ENCODE results near the gene SPIN2B. TPM values are rescaled to one million over a fixed set of nuclear protein-coding genes. Genes with fewer than 3 reads are reported as not detected.
"Not testable (repeated sequence)": the region's sequence is repeated elsewhere in the genome, so short reads cannot be mapped to it uniquely, and the experiment has no call there.

SPIN2B gene
- 9.2 TPM for total RNA-seq
- long read RNA-seq, partial matches to known transcripts = 2 of 13 reads
- long read RNA-seq, other reads (novel, unspliced or antisense) = 5 of 13 reads

DNA sequence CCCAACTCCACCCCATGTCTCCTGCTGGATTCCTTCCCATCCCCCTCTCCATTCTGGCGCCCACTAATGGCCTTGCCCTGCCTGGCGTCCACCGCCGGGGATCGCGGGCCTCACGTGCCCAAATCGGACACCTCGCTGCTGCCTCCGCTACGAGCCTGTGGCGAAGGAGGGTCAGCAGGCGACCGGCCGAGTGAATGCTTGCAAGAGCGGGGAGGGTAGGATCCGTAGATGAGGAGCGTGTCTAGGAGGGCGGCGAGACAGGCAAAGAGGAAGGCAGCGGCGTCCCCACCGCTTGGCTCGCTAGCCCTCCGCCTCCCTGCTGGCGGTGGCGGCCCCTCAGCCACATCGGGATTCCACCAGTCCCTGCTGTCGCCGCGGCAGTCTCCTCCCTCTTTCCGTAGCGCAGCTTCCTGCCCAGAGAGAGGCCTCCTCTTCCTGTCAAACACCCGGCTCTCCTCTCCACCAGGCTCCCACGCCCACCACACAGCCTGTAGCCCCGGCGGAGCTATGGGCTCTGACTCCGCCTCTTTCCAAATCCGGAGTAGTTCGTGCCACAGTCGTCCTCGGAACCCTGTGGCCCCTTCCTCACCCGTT, at the start of gene SPIN2B:
TSS of gene SPIN2B (minus strand) at position 387 of the 594 bp plus-strand sequence.
- intact Hi-C loops (cut with DNase I) = no loop called here
- DNase-seq (ENCODE audit: low spot score) = peak; percentile 90

GRCh38 chrX:57156397-57157049, 35.2 kb upstream of the SPIN2B start:
- no peak for DNase-seq (ENCODE audit: low spot score)
- intact Hi-C loops (cut with DNase I) = loop anchor here (5.0 kb wide), 1 partner anchor 296 kb away; no protein-coding TSS in a partner anchor

DNA sequence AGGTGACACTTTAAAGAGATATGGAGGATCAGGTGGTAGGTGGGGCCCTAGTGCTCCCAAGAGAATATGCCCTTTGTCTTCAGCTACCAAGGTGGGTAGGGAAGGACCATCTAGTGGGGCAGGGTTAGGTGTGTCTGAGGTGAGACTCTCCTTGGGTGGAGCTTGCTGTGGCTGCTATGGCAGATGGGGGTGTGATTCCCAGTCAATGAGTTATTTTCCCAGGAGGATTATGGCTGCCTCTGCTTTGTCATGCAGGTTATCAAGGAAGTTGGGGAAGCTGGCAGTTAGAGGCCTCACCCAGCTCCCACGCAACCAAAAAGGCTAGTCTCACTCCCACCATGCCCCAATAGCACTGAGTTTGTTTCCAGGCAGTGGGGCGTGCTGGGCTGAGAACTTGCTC, 33.8 kb upstream of the SPIN2B start:
- intact Hi-C loops (cut with DNase I) = loop anchor here (5.0 kb wide), 1 partner anchor 297 kb away; no protein-coding TSS in a partner anchor
- no peak for DNase-seq (ENCODE audit: low spot score)

DNA sequence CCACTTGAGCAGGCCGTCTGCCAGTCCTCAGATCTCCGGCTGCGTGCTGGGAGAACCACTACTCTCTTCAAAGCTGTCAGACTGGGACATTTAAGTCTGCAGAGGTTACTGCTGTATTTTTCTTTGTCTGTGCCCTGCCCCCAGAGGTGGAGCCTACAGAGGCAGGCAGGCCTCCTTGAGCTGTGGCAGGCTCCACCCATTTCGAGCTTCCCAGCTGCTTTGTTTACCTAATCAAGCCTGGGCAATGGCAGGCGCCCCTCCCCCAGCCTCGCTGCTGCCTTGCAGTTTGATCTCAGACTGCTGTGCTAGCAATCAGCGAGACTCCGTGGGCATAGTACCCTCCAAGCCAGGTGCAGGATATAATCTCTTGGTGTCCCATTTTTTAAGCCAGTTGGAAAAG, 30.9 kb upstream of the SPIN2B start:
- DNase-seq (ENCODE audit: low spot score); intact Hi-C loops (cut with DNase I): not testable (repeated sequence)

- intact Hi-C loops (cut with DNase I) = no loop called here
- DNase-seq (ENCODE audit: low spot score) = no peak
Measured at GRCh38 chrX:57138674-57139073, 17.3 kb upstream of the SPIN2B start.

- no peak for DNase-seq (ENCODE audit: low spot score)
- intact Hi-C loops (cut with DNase I) = no loop called here
Measured at GRCh38 chrX:57137501-57137900, 16.2 kb upstream of the SPIN2B start.

DNA sequence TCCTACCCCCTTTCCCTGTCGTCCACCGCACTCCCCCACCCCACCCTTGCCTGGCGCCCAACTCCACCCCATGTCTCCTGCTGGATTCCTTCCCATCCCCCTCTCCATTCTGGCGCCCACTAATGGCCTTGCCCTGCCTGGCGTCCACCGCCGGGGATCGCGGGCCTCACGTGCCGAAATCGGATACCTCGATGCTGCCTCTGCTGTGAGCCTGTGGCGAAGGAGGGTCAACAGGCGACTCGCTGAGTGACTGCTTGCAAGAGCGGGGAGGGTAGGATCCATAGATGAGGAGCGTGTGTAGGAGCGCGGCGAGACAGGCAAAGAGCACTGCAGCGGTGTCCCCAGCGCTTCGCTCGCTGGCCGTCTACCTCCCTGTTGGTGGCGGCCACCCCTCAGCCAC, 15.7 kb upstream of the SPIN2B start, which contains the start of gene SPIN2A:
TSS of gene SPIN2A (minus strand) at position 325 of the 400 bp plus-strand sequence. CDS start 800 bp downstream, outside the sequence.
- intact Hi-C loops (cut with DNase I); DNase-seq (ENCODE audit: low spot score): not testable (repeated sequence)

DNA sequence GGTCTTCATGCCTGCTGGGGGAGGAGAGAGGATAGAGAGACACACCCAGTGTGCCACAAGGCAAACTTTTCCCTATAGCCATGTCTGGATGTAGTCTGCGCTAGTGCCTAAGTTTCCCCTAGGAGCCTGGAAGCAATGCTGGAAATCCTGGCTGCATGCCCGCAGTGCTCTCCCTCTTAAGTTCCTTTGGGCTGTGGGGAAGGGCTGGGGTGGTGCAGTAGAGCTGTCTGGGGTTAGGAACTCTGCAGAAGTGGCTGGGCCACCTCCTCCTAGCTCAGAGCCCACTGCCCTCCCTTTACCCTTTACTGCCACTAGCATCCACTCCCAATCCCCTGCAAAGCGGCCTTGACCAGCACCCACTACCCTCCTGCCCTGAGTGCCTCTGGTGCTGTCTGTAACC, 15.2 kb upstream of the SPIN2B start:
- DNase-seq (ENCODE audit: low spot score); intact Hi-C loops (cut with DNase I): not testable (repeated sequence)

DNA sequence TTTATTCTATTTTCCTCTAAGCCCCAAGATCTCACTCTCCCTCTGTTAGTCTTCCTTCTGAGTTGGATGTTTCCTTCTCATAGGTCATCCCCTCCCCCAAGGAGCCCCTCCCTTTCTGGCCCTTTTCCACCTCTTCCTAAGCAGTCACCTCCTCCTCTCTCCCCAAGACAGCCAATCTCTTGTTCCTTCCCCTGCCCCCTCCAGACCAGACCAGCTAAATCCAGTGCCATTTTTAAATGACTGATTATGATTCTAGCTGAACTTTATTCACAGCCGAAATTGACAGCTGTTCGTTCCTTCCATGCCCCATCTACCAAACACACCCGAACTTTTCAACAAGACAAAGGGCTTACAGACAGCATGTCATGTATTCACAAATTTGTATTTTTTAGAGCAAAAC, 13.9 kb upstream of the SPIN2B start:
- intact Hi-C loops (cut with DNase I) = no loop called here

DNA sequence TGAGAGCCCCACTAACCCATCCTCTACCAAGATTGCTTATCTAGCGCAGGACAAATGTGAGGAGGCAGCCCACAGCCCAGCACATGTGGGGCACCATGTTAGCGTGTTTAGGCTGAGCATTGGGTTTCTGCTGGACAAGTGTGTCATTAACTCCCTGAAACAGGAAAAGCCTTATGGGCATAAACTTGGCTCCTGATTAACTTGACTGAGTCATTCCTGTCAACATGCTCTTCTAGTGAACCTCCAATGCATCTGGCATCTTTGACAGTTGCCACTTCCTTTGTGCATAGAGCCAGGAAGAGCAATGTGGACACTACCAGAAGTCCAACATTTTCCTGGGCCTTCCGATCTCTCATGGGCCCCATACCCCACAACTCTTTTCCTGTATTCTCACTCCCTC, 13.4 kb upstream of the SPIN2B start:
- DNase-seq (ENCODE audit: low spot score) = no peak
- intact Hi-C loops (cut with DNase I) = no loop called here

More for the DNA sequence above, 13.9 kb upstream of the SPIN2B start:
- no peak for DNase-seq (ENCODE audit: low spot score)

DNA sequence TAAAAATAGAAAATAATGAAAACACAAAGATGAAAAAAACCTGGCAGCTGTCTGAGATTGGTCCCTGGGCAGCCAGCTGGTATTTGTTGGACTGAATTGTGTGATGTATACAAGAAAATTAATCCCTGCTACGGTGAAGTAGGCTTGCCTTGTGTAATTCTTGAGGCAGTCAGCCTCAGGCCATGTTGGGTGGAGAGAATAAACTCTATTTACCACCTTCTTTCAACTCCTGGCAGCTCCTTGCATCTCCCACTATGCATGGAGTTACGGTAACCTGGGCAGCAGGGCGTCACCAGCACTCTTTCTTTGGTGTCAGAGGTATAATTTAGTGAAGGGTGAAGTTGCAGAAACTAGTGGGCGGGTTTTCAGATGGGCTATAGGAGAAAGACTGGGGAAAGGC, 12.4 kb upstream of the SPIN2B start:
- intact Hi-C loops (cut with DNase I) = no loop called here

GRCh38 chrX:57133284-57133683, 11.9 kb upstream of the SPIN2B start:
- intact Hi-C loops (cut with DNase I) = not testable (repeated sequence)

More for the DNA sequence above, 12.4 kb upstream of the SPIN2B start:
- no peak for DNase-seq (ENCODE audit: low spot score)

GRCh38 chrX:57132046-57132445, 10.7 kb upstream of the SPIN2B start:
- intact Hi-C loops (cut with DNase I) = no loop called here
- no peak for DNase-seq (ENCODE audit: low spot score)

More at GRCh38 chrX:57133284-57133683, 11.9 kb upstream of the SPIN2B start:
- not testable (repeated sequence) for DNase-seq (ENCODE audit: low spot score)

GRCh38 chrX:57121816-57122215, 468 bp upstream of the SPIN2B start:
- DNase-seq (ENCODE audit: low spot score) = no peak
- intact Hi-C loops (cut with DNase I) = no loop called here

DNA sequence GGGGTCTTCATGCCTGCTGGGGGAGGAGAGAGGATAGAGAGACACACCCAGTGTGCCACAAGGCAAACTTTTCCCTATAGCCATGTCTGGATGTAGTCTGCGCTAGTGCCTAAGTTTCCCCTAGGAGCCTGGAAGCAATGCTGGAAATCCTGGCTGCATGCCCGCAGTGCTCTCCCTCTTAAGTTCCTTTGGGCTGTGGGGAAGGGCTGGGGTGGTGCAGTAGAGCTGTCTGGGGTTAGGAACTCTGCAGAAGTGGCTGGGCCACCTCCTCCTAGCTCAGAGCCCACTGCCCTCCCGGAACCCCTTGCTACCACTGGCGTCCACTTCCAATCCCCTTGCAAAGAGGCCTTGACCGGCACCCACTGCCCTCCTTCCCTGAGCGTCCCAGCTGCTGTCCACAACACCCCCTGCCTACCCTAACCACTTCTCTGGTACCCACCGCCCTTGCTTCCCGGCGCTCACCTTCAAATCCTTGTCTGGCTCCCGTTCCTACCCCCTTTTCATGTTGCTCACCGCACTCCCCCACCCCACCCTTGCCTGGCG, 658 bp downstream of the SPIN2B start:
- DNase-seq (ENCODE audit: low spot score); intact Hi-C loops (cut with DNase I): not testable (repeated sequence)

DNA sequence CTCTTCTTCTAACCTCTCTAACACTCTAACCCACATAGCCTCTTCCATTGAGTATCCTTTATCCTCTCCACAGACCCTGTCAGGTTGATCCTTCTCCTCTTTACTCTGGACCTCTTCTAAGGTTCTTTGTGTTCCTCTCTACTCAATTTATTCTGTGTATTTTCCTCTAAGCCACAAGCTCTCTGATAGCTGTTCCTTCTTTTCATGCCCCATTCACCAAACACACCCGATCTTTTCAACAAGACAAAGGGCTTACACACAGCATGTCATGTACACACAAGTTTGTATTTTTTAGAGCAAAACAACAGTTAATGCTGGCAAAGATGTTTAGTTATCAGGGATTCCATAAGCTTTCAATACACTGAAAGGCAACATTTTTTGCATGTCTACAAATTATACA, 1.9 kb downstream of the SPIN2B start:
- intact Hi-C loops (cut with DNase I) = no loop called here
- no peak for DNase-seq (ENCODE audit: low spot score)

DNA sequence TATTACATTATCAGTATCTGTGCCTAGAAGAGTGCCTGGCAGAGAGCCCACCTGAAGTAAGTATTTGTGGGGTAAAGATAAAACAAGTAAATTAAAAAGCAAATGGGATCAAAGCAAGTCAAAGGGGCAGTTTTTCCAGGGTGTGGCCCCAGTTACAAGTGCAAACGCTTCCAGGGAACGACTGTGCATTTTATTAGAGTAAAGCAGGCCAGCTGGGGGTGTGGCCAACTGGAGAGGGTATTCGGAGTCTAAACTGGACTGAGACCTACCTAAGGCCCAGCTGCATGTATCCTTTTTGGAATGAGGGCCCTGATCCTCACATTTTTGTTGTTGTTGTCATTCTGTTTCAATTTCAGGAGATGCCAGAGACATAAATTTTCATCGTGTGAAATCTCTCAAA, 3.8 kb downstream of the SPIN2B start:
- DNase-seq (ENCODE audit: low spot score); intact Hi-C loops (cut with DNase I): not testable (repeated sequence)

- DNase-seq (ENCODE audit: low spot score) = no peak
- intact Hi-C loops (cut with DNase I) = no loop called here
Measured at GRCh38 chrX:57104921-57105398, 16.4 kb downstream of the SPIN2B start.

DNA sequence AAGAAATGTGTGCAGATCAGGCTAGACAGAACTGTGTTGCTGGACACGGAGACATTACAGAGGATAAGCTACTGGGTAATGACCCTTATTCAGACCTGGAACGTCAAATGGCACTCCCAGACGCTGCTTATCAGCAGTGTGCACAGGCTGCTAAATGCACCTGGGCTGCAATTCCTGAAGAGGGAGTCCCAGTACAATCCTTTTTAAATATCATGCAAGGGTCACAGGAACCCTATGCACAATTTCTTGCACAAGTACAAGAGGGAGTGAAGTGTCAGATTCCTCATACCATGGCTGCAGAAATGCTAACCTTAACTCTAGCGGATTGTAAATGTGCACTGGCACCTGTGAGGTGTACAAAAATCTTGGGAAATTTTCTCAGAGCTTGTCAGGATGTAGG, 16.9 kb downstream of the SPIN2B start:
- no peak for DNase-seq (ENCODE audit: low spot score)
- intact Hi-C loops (cut with DNase I) = no loop called here

DNA sequence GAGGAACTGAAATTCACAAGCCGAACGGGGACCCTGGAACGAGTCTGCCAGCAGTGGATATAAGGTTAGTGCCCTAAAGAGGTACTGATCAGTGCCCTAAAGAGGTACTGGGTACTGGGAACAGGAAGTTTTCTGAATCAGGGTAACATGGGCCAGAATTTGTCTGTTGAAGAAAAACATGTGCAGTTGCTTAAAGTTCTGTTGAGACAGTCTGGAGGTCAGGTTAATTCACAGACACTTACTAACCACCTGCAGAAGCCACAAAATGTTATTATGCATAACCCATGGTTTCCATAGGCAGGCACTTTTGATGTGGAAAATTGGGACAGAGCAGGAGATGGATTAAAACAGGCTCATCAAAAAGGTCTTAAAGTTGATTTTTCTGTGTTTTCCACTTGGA, 17.9 kb downstream of the SPIN2B start:
- intact Hi-C loops (cut with DNase I) = no loop called here
- no peak for DNase-seq (ENCODE audit: low spot score)
